ENCODE results near the gene WWOX.

DNA sequence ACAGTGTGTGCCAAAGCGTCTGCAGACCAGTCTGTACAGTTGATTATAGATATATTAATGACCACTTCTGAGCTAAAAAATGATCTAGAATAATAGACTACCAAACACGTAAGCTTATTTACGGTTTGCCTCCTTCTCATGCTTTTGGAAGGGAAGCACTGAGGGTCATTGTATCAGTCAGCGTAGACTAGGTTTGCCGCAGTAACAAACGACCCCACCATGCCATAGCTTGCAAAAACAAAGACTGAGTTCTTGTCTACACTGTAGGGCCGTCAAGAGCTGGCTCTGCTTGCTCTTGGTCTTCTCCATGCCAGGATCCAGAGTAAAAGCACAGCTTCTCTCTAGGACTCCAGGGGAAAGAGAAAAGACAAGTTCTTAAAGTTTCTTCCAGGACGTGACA, 820.4 kb downstream of the WWOX start:
- TF ChIP-seq, protein P1, sequence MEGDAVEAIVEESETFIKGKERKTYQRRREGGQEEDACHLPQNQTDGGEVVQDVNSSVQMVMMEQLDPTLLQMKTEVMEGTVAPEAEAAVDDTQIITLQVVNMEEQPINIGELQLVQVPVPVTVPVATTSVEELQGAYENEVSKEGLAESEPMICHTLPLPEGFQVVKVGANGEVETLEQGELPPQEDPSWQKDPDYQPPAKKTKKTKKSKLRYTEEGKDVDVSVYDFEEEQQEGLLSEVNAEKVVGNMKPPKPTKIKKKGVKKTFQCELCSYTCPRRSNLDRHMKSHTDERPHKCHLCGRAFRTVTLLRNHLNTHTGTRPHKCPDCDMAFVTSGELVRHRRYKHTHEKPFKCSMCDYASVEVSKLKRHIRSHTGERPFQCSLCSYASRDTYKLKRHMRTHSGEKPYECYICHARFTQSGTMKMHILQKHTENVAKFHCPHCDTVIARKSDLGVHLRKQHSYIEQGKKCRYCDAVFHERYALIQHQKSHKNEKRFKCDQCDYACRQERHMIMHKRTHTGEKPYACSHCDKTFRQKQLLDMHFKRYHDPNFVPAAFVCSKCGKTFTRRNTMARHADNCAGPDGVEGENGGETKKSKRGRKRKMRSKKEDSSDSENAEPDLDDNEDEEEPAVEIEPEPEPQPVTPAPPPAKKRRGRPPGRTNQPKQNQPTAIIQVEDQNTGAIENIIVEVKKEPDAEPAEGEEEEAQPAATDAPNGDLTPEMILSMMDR (IDR thresholded peaks at IDR 0.05; ENCODE audit: control extremely low read depth in 1 of 3, insufficient read depth in 1 of 3, low read depth in 1 of 3, low read length in 3 of 3) = no peak
- TF ChIP-seq, protein P2, sequence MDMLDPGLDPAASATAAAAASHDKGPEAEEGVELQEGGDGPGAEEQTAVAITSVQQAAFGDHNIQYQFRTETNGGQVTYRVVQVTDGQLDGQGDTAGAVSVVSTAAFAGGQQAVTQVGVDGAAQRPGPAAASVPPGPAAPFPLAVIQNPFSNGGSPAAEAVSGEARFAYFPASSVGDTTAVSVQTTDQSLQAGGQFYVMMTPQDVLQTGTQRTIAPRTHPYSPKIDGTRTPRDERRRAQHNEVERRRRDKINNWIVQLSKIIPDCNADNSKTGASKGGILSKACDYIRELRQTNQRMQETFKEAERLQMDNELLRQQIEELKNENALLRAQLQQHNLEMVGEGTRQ (IDR thresholded peaks at IDR 0.05; ENCODE audit: low read length) = no peak
- TF ChIP-seq POLR2A (IDR thresholded peaks at IDR 0.05; ENCODE audit: control extremely low read depth in 1 of 2, low read depth in 2 of 2, low read length in 2 of 2) (no peak), RAD21 (IDR thresholded peaks at IDR 0.05 in 1 of 2, conservative IDR thresholded peaks at IDR 0.05 in 1 of 2; ENCODE audit: low read depth in 2 of 2, low read length in 2 of 2) (no peak), POLR2AphosphoS5 (IDR thresholded peaks at IDR 0.05; ENCODE audit: low read depth, low read length) (no peak), TAF1 (IDR thresholded peaks at IDR 0.05; ENCODE audit: low read depth, low read length) (no peak)

All from H1 (cell line).